ENCODE data around the gene PRIMA1.

- TF ChIP-seq POLR2AphosphoS5 (IDR thresholded peaks at IDR 0.05): no peak
- TF ChIP-seq, protein P1, sequence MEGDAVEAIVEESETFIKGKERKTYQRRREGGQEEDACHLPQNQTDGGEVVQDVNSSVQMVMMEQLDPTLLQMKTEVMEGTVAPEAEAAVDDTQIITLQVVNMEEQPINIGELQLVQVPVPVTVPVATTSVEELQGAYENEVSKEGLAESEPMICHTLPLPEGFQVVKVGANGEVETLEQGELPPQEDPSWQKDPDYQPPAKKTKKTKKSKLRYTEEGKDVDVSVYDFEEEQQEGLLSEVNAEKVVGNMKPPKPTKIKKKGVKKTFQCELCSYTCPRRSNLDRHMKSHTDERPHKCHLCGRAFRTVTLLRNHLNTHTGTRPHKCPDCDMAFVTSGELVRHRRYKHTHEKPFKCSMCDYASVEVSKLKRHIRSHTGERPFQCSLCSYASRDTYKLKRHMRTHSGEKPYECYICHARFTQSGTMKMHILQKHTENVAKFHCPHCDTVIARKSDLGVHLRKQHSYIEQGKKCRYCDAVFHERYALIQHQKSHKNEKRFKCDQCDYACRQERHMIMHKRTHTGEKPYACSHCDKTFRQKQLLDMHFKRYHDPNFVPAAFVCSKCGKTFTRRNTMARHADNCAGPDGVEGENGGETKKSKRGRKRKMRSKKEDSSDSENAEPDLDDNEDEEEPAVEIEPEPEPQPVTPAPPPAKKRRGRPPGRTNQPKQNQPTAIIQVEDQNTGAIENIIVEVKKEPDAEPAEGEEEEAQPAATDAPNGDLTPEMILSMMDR (IDR thresholded peaks at IDR 0.05): no peak
- TF ChIP-seq POLR2A (IDR thresholded peaks at IDR 0.05): no peak
These were observed 45.5 kb downstream of the PRIMA1 start for GRCh38 chr14:93742761-93743160.
